C4-2B (cell line): ENCODE measurements around the gene TRIO.

Source experiments
- H3K27ac ChIP-seq: fragments of 450-650 bp; 2 replicates; pipeline ENCODE4 v1.5.1; 2017
- ZFX ChIP-seq: fragments of 450-650 bp; IDR thresholded peaks from 2 replicates; pipeline ENCODE4 v1.6.1; 2017
- TF ChIP-seq, protein P1 (sequence below): fragments of 450-650 bp; conservative IDR thresholded peaks from 2 replicates; pipeline ENCODE4 v1.5.1; 2017; ENCODE audit warnings: mild to moderate bottlenecking

The TRIO gene

DNA sequence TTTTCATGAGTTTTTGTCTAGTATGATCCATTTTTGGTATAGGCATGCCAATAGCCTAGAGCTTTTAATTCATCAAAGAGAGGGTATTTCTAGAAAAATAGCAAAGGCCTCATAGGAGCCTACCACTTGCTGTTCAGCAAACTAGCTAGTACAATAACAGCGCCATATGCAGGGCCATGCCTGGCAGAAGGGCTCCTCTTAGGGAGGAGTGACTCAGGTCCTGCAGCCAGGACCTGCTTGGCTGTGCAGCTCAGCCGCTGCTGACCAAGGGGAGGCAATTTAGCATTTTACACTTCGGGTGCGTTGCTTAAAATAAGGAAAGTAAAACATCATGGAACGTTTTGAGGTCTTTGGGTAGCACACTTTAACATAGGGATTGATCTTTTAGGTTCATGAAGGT, 100.6 kb downstream of the TRIO start:
- H3K27ac ChIP-seq: no peak overlapping the region
- TF ChIP-seq, protein P1, sequence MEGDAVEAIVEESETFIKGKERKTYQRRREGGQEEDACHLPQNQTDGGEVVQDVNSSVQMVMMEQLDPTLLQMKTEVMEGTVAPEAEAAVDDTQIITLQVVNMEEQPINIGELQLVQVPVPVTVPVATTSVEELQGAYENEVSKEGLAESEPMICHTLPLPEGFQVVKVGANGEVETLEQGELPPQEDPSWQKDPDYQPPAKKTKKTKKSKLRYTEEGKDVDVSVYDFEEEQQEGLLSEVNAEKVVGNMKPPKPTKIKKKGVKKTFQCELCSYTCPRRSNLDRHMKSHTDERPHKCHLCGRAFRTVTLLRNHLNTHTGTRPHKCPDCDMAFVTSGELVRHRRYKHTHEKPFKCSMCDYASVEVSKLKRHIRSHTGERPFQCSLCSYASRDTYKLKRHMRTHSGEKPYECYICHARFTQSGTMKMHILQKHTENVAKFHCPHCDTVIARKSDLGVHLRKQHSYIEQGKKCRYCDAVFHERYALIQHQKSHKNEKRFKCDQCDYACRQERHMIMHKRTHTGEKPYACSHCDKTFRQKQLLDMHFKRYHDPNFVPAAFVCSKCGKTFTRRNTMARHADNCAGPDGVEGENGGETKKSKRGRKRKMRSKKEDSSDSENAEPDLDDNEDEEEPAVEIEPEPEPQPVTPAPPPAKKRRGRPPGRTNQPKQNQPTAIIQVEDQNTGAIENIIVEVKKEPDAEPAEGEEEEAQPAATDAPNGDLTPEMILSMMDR: no peak
- no peak for TF ChIP-seq ZFX

DNA sequence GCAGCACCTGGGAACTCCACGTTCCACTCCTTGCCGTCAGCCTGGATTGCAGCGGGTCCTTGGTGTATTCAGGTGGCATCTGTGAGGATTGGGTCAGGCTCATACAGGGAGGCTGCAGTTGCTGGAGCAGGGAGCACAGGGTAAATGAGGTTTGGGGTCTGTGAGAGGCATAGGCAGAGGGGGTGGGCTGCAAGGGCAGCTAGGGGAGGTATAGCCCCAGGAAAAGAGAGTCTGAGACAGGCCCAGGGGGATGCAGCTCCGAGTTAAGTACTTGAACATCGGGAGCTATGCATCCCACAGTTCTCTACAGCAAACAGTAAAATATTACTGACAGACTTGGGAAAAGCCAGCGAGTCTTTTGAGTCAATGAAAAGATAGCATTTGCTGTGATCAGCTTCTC, 101.6 kb downstream of the TRIO start:
- TF ChIP-seq, protein P1: no peak
- TF ChIP-seq ZFX: no peak
- no peak overlapping the region for H3K27ac ChIP-seq

DNA sequence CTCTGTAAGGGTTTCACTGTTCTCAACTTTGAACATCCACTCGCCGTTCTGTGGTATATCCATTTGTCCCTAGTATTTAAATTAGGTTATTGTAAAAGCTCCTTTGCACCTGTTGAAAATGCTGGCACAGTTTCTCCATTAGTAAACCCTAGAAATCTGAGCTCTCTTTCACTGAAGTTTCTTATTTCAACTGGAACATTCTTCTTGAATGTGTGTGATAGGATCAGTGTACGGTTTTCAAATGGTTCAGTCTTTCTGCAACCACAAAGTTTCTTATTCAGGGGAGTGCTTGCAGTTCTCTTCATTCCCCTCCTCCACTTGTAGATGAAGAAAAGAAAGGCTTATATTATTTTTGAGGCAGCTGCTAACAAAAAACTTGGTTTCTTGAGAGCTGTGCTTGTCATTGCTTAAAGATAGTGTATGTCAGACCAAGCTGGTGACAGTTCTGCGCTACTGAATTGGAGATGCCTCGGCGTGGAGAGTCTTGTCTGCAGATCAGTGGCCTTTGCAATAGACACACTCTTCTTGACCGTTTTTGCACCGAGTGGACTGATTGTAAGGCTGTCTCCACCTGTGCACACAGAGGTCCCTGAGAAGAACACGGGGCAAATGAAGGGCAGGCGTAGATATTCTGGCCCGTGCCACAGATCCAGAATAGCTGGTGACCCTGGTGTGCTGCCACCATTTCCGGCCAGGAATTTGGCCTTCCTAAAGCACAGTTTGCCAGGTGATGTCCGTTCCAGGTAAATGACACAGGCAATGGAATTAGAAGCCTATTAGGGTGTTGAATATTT, 102.2 kb downstream of the TRIO start:
- H3K27ac ChIP-seq: no peak overlapping the region
- TF ChIP-seq ZFX: no peak
- TF ChIP-seq, protein P1: no peak

DNA sequence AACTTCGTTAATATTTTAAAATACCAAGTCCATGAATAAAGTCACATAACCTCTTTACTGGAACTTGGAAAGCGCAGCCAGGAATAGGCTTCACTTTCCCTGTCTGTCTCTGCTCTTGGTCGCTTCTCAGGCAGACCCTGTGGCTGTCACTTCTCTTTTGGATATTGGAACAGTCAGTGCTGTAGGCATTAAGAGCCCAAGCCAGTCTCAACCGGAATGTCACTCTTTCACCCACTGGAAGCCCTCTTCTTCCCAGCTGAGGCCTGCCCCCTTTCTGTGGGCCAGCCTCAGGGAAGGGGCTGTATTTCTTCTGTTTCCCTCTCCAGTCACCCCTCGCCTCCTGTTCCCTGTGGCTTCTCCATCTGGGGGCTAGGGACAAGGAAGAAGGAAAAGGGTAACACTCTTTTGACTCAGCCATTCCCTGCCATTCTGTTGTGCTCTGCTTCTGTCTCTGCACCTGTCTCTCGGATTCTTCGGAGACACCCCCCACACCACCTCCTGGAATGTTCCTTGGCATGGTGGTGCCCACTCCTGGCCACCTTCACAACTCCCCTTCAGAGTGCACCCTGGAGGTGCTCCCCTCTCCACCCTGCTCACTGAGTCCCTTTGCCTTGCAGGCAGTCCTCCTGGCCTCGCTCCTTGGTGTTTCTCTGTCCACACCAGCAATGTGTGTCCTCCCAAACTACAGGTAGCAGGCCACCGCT, 103.4 kb downstream of the TRIO start:
- no peak overlapping the region for H3K27ac ChIP-seq
- TF ChIP-seq, protein P1: no peak
- no peak for TF ChIP-seq ZFX

DNA sequence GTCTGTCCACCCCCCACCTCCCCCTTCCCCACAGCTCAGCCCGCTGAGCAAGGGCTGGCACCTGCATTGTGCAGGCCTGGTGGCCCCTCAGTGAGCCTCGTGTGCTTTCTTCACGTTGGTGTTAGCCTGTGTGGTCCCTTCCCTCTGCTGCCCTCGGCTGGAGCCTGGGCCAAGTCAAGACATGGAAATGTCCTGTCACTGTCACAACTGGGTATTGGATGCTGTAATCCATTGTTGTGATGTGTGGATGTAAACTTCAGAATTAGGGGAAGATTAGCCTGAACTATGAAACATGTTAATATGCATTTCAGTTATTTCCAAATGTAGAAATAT, 103.9 kb downstream of the TRIO start:
- no peak overlapping the region for H3K27ac ChIP-seq
- TF ChIP-seq, protein P1: no peak
- TF ChIP-seq ZFX: no peak

DNA sequence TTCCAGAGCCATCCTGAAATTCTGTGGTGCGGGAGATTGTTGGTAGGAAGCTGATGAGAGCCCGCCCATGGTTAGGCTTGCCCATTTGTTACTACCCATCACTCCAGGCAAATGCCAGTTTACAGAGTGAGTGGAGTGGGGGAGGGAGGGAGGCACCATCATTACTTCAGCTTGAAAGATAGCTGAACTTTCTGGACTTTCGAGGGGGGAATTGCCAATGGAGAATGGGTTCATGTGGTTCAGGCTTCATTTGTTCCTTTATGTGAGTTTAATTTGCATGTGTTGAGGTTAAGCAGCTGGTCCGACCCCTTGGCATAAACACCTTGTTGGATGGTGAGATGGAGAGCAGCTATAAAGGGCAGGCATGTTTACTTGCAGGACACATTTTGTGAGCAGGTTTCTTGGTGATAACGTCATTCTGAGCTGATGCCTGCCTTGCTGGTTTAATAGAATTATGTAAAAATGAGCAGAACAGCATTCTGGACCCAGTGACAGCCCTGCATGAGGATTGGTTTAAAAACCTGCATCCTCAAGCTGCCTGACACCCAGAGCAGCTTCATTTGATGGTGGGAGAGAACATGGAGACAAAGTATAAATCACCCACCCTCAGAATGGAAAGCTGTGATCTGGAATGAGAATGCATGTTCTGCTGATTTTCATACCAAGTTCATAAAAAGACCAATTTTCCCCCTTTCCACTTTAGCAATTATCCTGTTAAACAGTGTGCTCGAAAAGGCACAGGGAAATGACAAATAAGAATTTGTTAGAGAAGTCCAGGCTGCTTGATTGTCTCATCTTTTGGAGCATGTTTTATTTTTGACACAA, 106.3 kb downstream of the TRIO start:
- no peak for TF ChIP-seq ZFX
- H3K27ac ChIP-seq: no peak overlapping the region

DNA sequence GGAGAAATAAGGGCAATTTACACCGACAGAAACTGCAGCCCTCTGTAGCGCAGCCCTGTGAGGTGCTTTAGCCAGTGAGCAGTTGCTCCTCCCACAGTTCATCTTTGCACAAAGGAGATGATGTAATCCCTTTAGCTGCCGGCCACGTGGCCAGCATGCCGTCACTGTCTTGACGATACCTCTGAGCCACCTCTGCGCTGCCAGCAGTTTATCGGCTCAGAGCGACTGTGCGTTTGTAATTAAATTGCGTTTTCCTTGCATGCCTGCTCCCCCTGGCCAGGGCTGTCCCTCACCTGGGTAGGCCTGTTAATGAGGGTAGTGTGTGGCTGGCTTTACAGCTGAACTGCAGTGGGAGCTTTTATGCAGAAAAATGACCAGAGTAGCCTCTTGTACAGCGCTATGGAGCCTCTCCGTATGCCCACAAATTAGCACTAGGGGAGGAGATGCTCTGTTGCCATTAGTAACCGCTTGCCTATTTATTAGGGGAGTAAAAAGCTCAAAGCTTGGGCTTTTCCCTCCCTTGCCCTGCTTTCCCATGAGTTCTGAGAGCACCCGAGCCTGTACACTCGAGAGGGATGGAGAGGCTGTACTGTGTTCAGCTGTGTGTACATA, 107.0 kb downstream of the TRIO start:
- H3K27ac ChIP-seq: no peak overlapping the region; the same call in 1 of the 2 replicates
- TF ChIP-seq, protein P1: no peak
- no peak for TF ChIP-seq ZFX
